GM23338 (cell line): ENCODE data around the gene LPO. TPM values are rescaled to one million over a fixed set of nuclear protein-coding genes. Genes with fewer than 3 reads are reported as not detected.

ENCODE experiments used
- ATAC-seq: fragments of 200-7000 bp; cut with Tn5 transposase; 3 replicates; pipeline ENCODE4 v1.9.1; 2020
- DNase-seq: peaks from one replicate; pipeline ENCODE4 v3.0.0-alpha.2; 2015; ENCODE audit warnings: low spot score
- H2AFZ ChIP-seq: fragments of 200-600 bp; sonication (generic); 2 replicates; pipeline ENCODE4 v1.8.0; 2016; ENCODE audit warnings: antibody characterized with exemption, mild to moderate bottlenecking, moderate library complexity
- H3F3A ChIP-seq: fragments of 200-600 bp; sonication (generic); replicated peaks from 2 replicates; pipeline ENCODE4 v1.8.0; 2017; ENCODE audit warnings: antibody characterized with exemption, mixed run types, low read depth
- H3K27ac ChIP-seq: fragments of 200-600 bp; sonication (generic); 2 replicates; pipeline ENCODE4 v1.6.1; 2016; ENCODE audit warnings: low read depth
- H3K27me3 ChIP-seq: fragments of 200-600 bp; sonication (generic); 2 replicates; pipeline ENCODE4 v1.8.0; 2016; ENCODE audit warnings: mild to moderate bottlenecking, mixed run types, moderate library complexity; ENCODE audit not compliant: insufficient read depth
- H3K36me3 ChIP-seq: fragments of 200-600 bp; sonication (generic); 2 replicates; pipeline ENCODE4 v1.8.0; 2016; ENCODE audit warnings: mild to moderate bottlenecking; ENCODE audit not compliant: insufficient read depth
- H3K4me1 ChIP-seq: fragments of 200-600 bp; sonication (generic); 2 replicates; pipeline ENCODE4 v1.8.0; 2016; ENCODE audit warnings: mild to moderate bottlenecking, moderate library complexity; ENCODE audit not compliant: insufficient read depth
- H3K4me2 ChIP-seq: fragments of 200-600 bp; sonication (generic); 2 replicates; pipeline ENCODE4 v1.7.1; 2017; ENCODE audit warnings: mixed run types
- H3K4me3 ChIP-seq: fragments of 200-600 bp; sonication (generic); 2 replicates; pipeline ENCODE4 v1.6.1; 2016; ENCODE audit warnings: mixed run types
- H3K79me2 ChIP-seq: fragments of 200-600 bp; sonication (generic); replicated peaks from 2 replicates; pipeline ENCODE4 v1.8.0; 2017; ENCODE audit warnings: mild to moderate bottlenecking; ENCODE audit not compliant: insufficient read depth
- H3K9me2 ChIP-seq: fragments of 200-600 bp; sonication (generic); 2 replicates; pipeline ENCODE4 v1.8.0; 2017; ENCODE audit not compliant: insufficient read depth
- H4K20me1 ChIP-seq: fragments of 200-600 bp; sonication (generic); replicated peaks from 2 replicates; pipeline ENCODE4 v1.8.0; 2017; ENCODE audit warnings: mild to moderate bottlenecking; ENCODE audit not compliant: insufficient read depth
- H3K27ac Mint-ChIP-seq: 2 replicates; pipeline ENCODE4 v1.8.0; 2020; ENCODE audit warnings: inconsistent platforms, mild to moderate bottlenecking, moderate library complexity, mixed read lengths
- H3K27me3 Mint-ChIP-seq: 3 replicates; pipeline ENCODE4 v1.8.0; 2022; ENCODE audit warnings: low read depth, mild to moderate bottlenecking, moderate library complexity, mixed read lengths, inconsistent platforms; ENCODE audit not compliant: insufficient read depth, poor library complexity
- H3K36me3 Mint-ChIP-seq: 3 replicates; pipeline ENCODE4 v1.8.0; 2021; ENCODE audit warnings: low read depth, mild to moderate bottlenecking, inconsistent platforms, moderate library complexity, mixed read lengths
- H3K4me1 Mint-ChIP-seq: 3 replicates; pipeline ENCODE4 v1.8.0; 2020; ENCODE audit warnings: mild to moderate bottlenecking, inconsistent platforms, mixed read lengths
- H3K4me3 Mint-ChIP-seq: 3 replicates; pipeline ENCODE4 v1.8.0; 2021; ENCODE audit warnings: moderate library complexity, mild to moderate bottlenecking, inconsistent platforms, mixed read lengths
- H3K9me3 Mint-ChIP-seq: 3 replicates; pipeline ENCODE4 v1.8.0; 2020; ENCODE audit warnings: moderate library complexity, mild to moderate bottlenecking, inconsistent platforms, mixed read lengths
- CREB1 ChIP-seq: fragments of 250-450 bp; sonication (Bioruptor Pico); IDR thresholded peaks from 2 replicates; pipeline ENCODE4 v1.5.0; 2020; ENCODE audit warnings: low read depth, mild to moderate bottlenecking, moderate library complexity
- EZH2 ChIP-seq: fragments of 200-600 bp; sonication (generic); IDR thresholded peaks from one replicate; pipeline ENCODE4 v1.8.0; 2017; ENCODE audit warnings: antibody characterized with exemption, mild to moderate bottlenecking, low read depth; ENCODE audit not compliant: unreplicated experiment
- EZH2phosphoT487 ChIP-seq: fragments of 200-600 bp; sonication (generic); IDR thresholded peaks from one replicate; pipeline ENCODE4 v1.8.1; 2018; ENCODE audit warnings: antibody characterized with exemption; ENCODE audit not compliant: unreplicated experiment
- JUNB ChIP-seq: IDR thresholded peaks from one replicate; pipeline ENCODE4 v1.6.1; 2016; ENCODE audit warnings: antibody characterized with exemption; ENCODE audit not compliant: unreplicated experiment
- POLR2AphosphoS5 ChIP-seq: IDR thresholded peaks from 2 replicates; pipeline ENCODE4 v1.6.1; 2016; ENCODE audit warnings: antibody characterized with exemption, low read depth
- STAT1 ChIP-seq: IDR thresholded peaks from one replicate; pipeline ENCODE4 v1.6.1; 2016; ENCODE audit warnings: antibody characterized with exemption; ENCODE audit not compliant: unreplicated experiment
- ZNF331 ChIP-seq: fragments of 250-450 bp; sonication (Bioruptor Pico); IDR thresholded peaks from 2 replicates; pipeline ENCODE4 v1.5.0; 2020; ENCODE audit warnings: low read depth, mild to moderate bottlenecking, moderate library complexity
- ZNF462 ChIP-seq: fragments of 250-450 bp; sonication (Bioruptor Pico); IDR thresholded peaks from 2 replicates; pipeline ENCODE4 v1.5.0; 2020; ENCODE audit warnings: mild to moderate bottlenecking, moderate library complexity
- polyA plus RNA-seq: library from polyadenylated mRNA; unstranded; fragments of >200 nt; fragmentation: Nextera tagmentation; extraction: Ambion mirVana; gene quantifications from 2 replicates; pipeline ENCODE4 v1.2.1, GENCODE V29; 2016
- total RNA-seq: library from RNA; depleted of rRNA; stranded (reverse); fragments of >200 nt; shearing (Covaris generic); gene quantifications from 2 replicates; pipeline ENCODE4 v1.2.3, GENCODE V29; 2014

Gene LPO
- total and polyA plus RNA-seq, 2 experiments from 2014 or later = 0.13 to 0.35 TPM

- no peak overlapping the region for H3K4me2 ChIP-seq
- Mint-ChIP-seq H3K27me3 (peaks cover 13% of the 10 kb centered on the region), H3K9me3 (no peaks in the 10 kb centered on the region), H3K4me3 (no peak overlapping the region), H3K4me1 (no peaks in the 10 kb centered on the region; the same call in 2 of the 3 replicates), H3K27ac (no peak overlapping the region), H3K36me3 (no peaks in the 10 kb centered on the region; the same call in 2 of the 3 replicates)
- H3K27ac ChIP-seq = no peak overlapping the region
- no peak overlapping the region for H2AFZ ChIP-seq
- ATAC-seq (no peak), DNase-seq (no peak)
- H3K4me1 ChIP-seq = no peaks in the 10 kb centered on the region
- no peaks in the 10 kb centered on the region for H3F3A ChIP-seq
- 0 out of 2 replicates have a peak, but pooled peaks cover 3% of the 10 kb centered on the region for H3K27me3 ChIP-seq
- H3K79me2 ChIP-seq = no peaks in the 10 kb centered on the region
- TF ChIP-seq STAT1 (no peak), JUNB (no peak), CREB1 (no peak), ZNF462 (CRISPR knock-in tag) (no peak), EZH2phosphoT487 (no peak), POLR2AphosphoS5 (no peak), EZH2 (no peak), ZNF331 (no peak)
- no peak overlapping the region for H3K4me3 ChIP-seq
- no peaks in the 10 kb centered on the region for H3K9me2 ChIP-seq
- no peaks in the 10 kb centered on the region for H4K20me1 ChIP-seq
- H3K36me3 ChIP-seq = no peaks in the 10 kb centered on the region
Observed at GRCh38 chr17:58202859-58203258, 35.5 kb upstream of the LPO start.
